Effector memory CD4-positive, alpha-beta T cell (primary cell): ENCODE data around the gene HOXB6.

Experiments used
- DNase-seq, 3 donors: peaks; one replicate each; pipeline ENCODE4 v3.0.0-alpha.2; 2020
- H3K27ac ChIP-seq: 2 replicates; pipeline ENCODE4 v1.7.0; 2013; ENCODE audit warnings: mild to moderate bottlenecking, low read length, moderate library complexity; ENCODE audit not compliant: insufficient read depth, poor library complexity, severe bottlenecking
- H3K27me3 ChIP-seq: replicated peaks from 2 replicates; pipeline ENCODE4 v1.7.0; 2013; ENCODE audit warnings: mild to moderate bottlenecking, low read length; ENCODE audit not compliant: insufficient read depth, control insufficient read depth, poor library complexity, severe bottlenecking
- H3K36me3 ChIP-seq: 2 replicates; pipeline ENCODE4 v1.7.0; 2013; ENCODE audit warnings: mild to moderate bottlenecking, low read length, moderate library complexity; ENCODE audit not compliant: control insufficient read depth, insufficient read depth
- H3K4me1 ChIP-seq: 2 replicates; pipeline ENCODE4 v1.7.0; 2013; ENCODE audit warnings: low read length, mild to moderate bottlenecking; ENCODE audit not compliant: control insufficient read depth, insufficient read depth, poor library complexity, severe bottlenecking
- H3K4me3 ChIP-seq: 2 replicates; pipeline ENCODE4 v1.7.0; 2013; ENCODE audit warnings: low read length, low read depth, mild to moderate bottlenecking; ENCODE audit not compliant: insufficient read depth, poor library complexity, severe bottlenecking
- H3K9me3 ChIP-seq: 2 replicates; pipeline ENCODE4 v1.7.0; 2013; ENCODE audit warnings: mild to moderate bottlenecking, low read length, moderate library complexity; ENCODE audit not compliant: control insufficient read depth

The HOXB6 gene

GRCh38 chr17:48606892-48607614, 2.3 kb upstream of the HOXB6 start:
- no peak overlapping the region for H3K27ac ChIP-seq

GRCh38 chr17:48605991-48606891, 1.5 kb upstream of the HOXB6 start:
- no peak for DNase-seq
- Histone ChIP-seq H3K27me3 (peaks cover 62% of the 10 kb centered on the region), H3K4me3 (no peak overlapping the region), H3K36me3 (no peaks in the 10 kb centered on the region), H3K4me1 (peaks cover 24% of the 10 kb centered on the region), H3K9me3 (no peaks in the 10 kb centered on the region), H3K27ac (no peak overlapping the region)

More at GRCh38 chr17:48606892-48607614, 2.3 kb upstream of the HOXB6 start:
- H3K27me3 ChIP-seq = peaks cover 59% of the 10 kb centered on the region
- peaks cover 32% of the 10 kb centered on the region for H3K4me1 ChIP-seq
- H3K36me3 ChIP-seq = no peaks in the 10 kb centered on the region
- H3K9me3 ChIP-seq = no peaks in the 10 kb centered on the region
- no peak for DNase-seq
- no peak overlapping the region for H3K4me3 ChIP-seq

GRCh38 chr17:48605409-48605919, 678 bp upstream of the HOXB6 start:
- no peaks in the 10 kb centered on the region for H3K36me3 ChIP-seq
- peaks cover 68% of the 10 kb centered on the region for H3K27me3 ChIP-seq
- no peaks in the 10 kb centered on the region for H3K9me3 ChIP-seq
- H3K4me1 ChIP-seq = peaks cover 16% of the 10 kb centered on the region
- DNase-seq = no peak
- H3K27ac ChIP-seq = no peak overlapping the region
- H3K4me3 ChIP-seq = no peak overlapping the region

GRCh38 chr17:48603959-48604769, 622 bp downstream of the HOXB6 start:
- Histone ChIP-seq H3K4me3 (no peak overlapping the region), H3K27me3 (peaks cover 59% of the 10 kb centered on the region), H3K4me1 (peaks cover 9% of the 10 kb centered on the region), H3K9me3 (no peaks in the 10 kb centered on the region), H3K27ac (no peak overlapping the region), H3K36me3 (no peaks in the 10 kb centered on the region)
- DNase-seq = no peak

GRCh38 chr17:48601539-48602425, 3.0 kb downstream of the HOXB6 start:
- H3K27me3 ChIP-seq = peaks cover 72% of the 10 kb centered on the region

GRCh38 chr17:48601207-48601538, 3.6 kb downstream of the HOXB6 start:
- Histone ChIP-seq H3K4me3 (no peak overlapping the region), H3K4me1 (peaks cover 32% of the 10 kb centered on the region), H3K27me3 (peaks cover 77% of the 10 kb centered on the region), H3K9me3 (no peaks in the 10 kb centered on the region), H3K36me3 (no peaks in the 10 kb centered on the region), H3K27ac (no peak overlapping the region)
- DNase-seq = no peak

More at GRCh38 chr17:48601539-48602425, 3.0 kb downstream of the HOXB6 start:
- Histone ChIP-seq H3K27ac (no peak overlapping the region), H3K4me1 (peaks cover 26% of the 10 kb centered on the region), H3K4me3 (no peak overlapping the region), H3K36me3 (no peaks in the 10 kb centered on the region), H3K9me3 (no peaks in the 10 kb centered on the region)
- no peak for DNase-seq

- no peaks in the 10 kb centered on the region for H3K9me3 ChIP-seq
- no peak overlapping the region for H3K27ac ChIP-seq
- DNase-seq = no peak
- no peak overlapping the region for H3K4me3 ChIP-seq
- peaks cover 80% of the 10 kb centered on the region for H3K27me3 ChIP-seq
- H3K36me3 ChIP-seq = no peaks in the 10 kb centered on the region
- H3K4me1 ChIP-seq = peaks cover 35% of the 10 kb centered on the region
These were observed 4.3 kb downstream of the HOXB6 start for GRCh38 chr17:48600244-48601098.

- H3K27ac ChIP-seq = no peak overlapping the region
- no peak overlapping the region for H3K4me3 ChIP-seq
- no peaks in the 10 kb centered on the region for H3K9me3 ChIP-seq
- H3K4me1 ChIP-seq = peaks cover 34% of the 10 kb centered on the region
- H3K36me3 ChIP-seq = no peaks in the 10 kb centered on the region
- DNase-seq = no peak
- H3K27me3 ChIP-seq = peaks cover 76% of the 10 kb centered on the region
These were observed 5.4 kb downstream of the HOXB6 start for GRCh38 chr17:48599354-48599753.
